NCI-H2107 treated with DMSO at 0.1 percent for 48 hours (cell line): ENCODE results near the gene PDE5A.

ENCODE experiments used
- DNase-seq: peaks from one replicate; lab custom pipeline; 2025; ENCODE audit not compliant: unreplicated experiment; lab: John Stamatoyannopoulos, UW

The PDE5A gene

DNA sequence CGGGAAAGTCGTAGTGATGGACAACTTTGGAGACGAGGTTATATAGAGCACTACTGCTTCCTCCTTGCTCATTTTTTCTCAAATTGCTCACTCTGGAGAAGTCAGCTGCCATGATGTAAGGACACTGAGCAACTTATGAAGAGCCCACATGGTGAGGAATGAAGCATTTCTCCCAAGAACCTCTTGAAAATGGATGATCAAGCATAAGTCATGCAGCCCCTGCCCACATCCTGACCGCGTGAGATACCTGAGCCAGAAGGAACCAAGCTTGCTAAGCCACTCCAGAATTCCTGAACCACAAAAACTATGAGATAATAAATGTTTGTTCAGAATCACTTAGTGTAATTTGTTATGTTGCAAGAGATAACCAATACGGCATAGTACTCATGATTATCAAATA, 42.8 kb downstream of the PDE5A start:
- DNase-seq: no peak

DNA sequence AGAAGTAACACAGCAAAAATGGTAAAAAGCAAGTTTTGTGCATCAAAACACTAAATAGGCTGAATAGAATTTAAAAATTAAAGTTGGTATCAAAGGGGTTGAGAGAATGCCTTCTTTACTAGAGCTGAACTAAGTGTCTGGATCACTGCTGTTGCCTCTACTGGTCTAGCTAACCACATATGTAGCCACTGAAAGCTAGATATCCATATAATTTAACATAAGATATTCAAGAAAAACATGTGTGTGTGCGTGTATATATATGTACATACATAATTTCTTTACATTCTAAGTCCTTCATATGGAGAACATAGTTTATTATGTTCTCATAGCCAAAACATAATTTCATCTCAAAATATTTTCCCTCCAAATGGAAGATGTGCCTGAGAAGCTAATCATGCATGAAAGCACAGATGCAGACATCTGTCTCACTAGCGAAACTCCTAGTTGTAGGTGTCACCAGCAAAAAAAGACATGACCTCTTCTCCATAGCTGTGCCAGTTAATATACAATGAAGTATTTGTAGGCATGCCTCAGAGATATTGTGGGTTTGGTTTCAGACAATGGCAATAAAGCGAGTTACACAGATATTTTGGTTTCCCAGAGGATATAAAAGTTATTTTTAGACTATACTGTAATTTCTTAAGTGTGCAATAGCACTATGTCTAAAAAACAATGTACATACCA, 47.3 kb downstream of the PDE5A start:
- no peak for DNase-seq

DNA sequence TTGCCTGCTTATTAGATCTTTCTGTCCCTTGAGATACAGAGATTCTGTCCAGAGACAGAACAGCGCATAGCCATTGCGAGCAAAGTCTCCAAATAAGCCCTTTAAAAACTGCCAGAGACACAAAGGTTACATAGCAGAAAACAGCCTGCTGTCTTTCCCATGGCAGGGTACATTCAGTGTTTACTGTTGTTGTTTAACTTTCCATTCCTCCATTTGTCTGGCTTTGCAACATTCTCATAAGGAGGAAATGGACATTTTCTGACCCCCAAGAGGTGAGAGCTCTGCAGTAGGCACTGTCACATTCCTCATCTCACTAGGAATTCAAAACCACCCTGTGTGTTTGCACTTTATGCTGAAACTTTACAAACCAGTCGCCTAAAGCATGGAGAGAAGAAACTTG, 48.3 kb downstream of the PDE5A start:
- no peak for DNase-seq

DNA sequence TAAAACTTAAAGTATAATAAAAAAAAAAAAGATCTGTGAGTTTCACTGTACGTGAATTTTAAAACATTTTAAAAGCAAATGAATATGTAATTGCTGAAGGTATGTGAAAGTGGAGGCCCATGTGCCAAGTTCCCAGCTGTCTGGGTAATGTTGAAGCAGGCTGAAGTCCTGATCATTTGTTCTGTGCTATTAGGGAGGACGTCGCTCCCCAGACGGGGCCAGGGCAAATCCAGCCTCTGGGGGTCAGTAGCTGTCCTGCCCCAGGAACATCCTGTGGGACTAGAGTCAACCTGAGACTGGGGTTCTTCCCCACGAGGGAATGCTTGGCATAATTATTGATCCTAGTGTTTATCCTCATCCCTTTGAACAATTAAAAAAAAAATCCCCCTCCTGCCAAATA, 48.8 kb downstream of the PDE5A start:
- no peak for DNase-seq

DNA sequence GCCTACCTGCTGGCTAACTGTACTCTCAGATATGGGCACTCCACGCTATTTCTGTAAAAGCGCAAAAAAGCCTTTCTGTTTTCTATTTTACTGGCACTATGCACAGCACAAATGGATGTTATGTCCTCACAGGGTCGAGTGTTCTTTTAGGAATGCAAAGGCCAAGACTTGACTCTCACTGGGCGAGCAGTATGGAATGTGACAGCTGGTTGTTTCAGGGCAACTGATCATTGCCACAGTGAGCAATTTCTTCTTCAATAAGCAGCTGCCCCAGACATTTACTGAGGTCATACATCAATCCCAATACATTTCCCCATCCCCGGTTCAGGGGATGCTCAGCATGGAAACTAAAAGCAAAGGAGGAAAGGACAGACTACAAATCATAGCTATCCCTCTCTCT, 58.2 kb downstream of the PDE5A start:
- DNase-seq: no peak

DNA sequence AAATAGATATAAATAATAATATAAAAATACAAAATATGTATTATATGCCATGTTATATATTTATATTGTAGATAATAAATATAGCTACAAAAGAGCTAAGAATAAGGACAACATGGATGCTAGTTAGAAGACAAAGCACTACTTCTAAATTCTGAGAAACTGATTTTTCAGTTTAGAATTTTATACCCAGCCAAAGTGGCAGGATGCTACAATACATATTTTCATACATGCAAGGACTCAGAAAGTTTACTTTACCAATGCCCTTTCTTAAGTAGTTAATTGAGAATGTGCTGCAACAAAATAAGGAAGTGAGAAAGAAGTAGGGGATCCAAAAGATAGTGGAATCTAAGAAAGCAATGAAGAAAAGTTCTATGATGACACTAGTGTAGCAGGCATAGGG, 64.5 kb downstream of the PDE5A start:
- DNase-seq: no peak

DNA sequence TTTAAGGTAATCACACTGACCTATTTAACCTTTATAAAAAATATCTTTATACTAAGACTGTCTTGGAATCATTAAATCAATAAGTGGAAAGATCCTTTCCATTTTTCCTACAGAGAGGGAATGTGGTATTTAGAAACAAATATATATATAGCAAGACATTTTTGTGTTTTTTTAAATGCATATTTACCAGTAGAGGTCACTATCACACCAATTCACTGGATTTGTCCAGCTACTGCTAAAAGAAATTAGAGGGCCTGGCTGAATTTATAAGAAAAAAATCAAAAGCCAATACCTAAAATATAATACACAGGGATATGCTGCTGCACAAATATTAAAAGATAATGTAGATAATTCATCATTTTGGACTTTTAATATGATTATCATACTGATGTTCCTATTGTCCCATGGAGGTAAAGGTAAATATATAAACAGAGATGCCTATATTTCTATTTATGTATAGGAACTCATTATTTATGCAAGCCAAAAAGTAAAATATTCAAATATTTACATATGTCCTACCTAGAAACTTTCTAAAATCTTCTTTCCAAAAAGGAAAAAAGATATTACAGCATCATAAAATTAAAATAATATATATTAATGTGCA, 69.5 kb downstream of the PDE5A start:
- peak; percentile 4 for DNase-seq

DNA sequence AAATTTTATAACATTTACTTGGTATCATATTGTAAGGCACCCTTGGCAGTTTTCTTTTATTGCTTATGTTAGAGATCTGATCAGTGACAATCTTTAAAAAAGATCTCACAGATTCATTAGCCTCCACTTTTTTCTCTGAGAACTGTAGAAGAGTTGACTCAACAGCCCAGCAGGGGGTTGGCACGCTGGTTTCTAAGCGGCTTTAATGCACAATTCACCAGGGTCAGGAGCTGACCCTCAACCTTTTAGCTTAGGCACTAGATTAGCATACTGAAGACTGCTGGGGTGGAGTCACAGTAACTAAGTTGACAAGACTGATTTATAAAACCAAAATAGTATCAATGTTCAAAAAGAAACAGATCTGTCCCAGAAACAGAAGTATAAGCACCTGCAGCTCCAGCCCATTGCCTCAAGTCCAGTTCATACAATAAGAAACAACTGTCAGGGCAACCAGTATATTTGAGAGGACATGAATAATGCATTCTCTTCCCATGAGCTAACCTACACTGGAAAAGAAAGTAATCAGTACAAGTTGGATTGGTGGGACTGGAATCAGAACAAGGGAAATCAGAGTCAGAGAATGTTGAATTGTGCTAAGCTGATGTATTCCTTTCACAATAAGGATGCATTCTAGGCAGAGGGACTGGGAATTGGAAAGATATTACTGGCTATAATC, 77.6 kb downstream of the PDE5A start:
- no peak for DNase-seq

DNA sequence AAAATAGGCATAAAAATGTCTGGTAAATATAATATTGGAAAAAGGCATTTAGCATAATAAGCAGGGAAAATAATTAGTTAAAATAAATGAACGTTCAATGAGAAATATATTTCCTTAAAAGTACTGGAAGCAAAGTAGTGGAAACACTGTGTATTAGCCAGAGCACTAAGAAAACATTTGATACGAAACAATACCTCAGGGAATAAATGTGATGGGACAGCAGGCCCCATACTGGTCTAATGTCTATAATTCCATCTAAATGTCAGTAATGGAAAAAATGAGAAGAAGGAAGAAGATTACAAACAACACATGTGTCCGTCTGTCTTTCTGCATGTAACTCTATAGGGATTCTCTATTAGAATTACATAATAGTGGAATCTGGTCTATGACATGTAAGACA, 79.0 kb downstream of the PDE5A start:
- no peak for DNase-seq

DNA sequence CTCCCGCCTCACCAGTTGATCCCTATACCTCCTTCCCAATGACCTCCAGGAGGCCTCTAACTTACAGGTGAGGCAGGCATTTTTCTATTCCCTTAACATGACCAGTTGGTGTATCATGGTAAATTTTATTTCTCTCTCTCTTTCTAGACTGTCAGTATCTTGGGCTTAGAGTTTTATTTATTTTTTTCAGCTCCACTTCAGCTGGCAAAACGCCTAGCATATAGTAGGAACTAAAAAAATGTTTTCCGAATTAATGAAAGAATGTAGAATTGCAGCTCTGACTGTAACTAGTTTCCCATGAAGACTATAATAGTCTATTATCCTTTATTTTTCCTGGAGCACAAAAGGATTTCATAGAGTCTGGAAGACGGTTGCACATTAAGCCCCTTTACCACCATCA, 84.8 kb downstream of the PDE5A start:
- DNase-seq: no peak

DNA sequence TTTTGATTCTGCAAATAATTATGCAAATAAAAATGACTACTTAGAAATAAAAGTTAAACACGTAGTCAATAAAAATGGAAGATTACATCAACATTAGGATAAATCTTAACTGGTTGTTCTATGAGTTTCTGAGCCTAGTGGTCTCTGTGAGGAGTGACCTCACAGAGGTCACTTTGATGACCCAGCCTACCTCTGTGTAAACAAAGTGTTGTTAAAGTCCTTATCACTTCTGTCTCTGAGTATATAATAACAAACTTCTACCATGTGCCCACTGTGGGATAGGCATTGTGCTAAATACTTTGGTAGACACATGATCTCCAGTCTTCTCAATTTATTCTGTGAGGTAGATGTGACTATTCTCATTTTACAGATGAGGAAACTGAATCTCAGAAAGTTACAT, 85.4 kb downstream of the PDE5A start:
- DNase-seq: no peak

DNA sequence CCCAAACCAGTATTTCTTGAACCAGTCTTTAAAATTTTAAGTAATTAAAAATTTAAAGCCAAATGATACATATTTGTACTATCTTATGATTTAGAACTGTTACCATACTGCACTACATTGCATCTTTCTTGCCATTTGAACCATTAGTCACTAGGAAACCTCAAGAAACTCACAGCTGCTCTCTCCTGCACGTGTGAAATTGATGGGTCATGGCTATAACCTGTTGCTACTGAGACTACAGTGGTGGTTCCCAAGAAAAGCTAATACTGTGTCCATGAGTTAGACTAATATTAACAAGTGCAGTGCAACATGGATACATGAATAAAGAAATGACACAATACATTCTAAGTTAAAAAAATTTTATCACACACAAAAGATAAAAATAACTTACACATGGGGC, 88.4 kb downstream of the PDE5A start:
- DNase-seq: no peak

DNA sequence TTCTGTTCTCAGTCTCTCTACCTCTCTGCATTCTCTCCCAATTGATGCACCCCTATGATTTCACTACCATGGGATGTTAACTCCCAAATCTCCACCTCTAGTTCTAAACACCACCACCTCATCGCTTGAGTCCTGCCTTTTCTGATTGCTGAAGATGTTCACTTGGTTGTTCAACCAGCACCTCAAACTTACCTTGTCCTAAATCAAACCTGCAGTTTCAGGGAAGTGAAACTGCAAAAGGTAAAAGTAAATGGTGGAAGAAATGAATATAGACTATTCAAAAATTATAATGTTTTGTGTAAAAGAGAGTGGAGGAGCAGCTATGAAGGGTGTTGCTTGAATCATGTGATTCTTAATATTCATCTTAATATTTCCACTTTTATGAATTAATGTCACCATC, 91.0 kb downstream of the PDE5A start:
- DNase-seq: no peak

DNA sequence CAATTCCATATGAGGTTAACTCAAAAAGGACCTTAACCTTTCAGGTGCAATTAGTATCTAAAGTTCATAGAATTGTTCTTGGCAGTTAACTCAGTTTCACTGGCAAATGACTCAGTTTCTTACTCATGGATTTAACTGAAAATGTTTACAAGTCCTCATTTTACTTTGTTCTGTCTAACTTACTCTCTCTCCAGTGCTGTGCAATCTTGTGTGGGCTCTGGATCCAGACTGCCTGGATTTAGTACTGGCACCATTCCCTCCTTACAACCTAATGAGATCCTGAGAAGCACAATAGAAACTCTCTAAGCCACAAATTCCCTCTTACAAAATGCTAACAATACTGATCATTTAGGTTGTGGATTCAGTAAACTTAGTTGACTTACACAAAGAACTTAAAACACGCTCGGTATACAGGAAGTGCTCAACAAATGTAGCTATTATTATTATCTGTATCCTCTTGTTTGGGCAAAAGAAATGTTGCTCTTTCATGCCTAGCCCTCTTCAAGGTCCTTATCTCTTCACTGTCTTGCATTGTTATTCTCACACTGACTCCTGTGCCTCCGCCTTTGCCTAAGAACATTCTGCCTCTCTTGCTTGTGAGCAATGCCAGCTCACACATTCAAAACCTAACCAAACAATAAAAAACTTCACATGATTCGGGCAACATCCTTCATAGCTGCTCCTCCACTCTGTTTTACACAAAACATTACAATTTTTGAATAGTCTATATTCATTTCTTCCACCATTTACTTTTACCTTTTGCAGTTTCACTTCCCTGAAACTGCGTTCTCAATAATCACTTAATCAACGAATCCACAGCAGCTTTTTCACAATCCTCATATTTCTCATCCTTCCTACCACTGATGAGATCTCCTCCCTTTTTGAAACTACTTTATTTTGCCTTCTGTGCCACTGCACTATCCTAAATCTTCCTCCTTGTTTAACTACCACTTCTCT, 91.8 kb downstream of the PDE5A start:
- no peak for DNase-seq

DNA sequence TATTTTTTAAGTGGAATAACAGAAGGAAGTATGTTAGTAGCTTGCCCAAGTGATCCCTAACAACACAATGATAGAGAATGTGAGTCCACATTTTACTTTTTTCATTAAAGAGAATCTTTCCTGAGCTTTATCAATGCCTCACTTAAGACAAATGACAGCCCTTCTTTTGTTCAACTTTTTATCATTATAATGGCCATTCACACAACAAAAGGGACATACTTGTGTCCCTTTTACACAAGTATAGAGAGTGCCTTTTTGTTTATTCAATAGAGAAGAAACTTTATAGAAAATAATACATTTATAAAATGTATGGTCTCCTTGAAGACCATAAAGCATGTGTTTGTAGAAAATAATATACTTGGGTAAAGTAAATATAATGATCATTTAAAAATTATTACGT, 96.3 kb downstream of the PDE5A start:
- no peak for DNase-seq

DNA sequence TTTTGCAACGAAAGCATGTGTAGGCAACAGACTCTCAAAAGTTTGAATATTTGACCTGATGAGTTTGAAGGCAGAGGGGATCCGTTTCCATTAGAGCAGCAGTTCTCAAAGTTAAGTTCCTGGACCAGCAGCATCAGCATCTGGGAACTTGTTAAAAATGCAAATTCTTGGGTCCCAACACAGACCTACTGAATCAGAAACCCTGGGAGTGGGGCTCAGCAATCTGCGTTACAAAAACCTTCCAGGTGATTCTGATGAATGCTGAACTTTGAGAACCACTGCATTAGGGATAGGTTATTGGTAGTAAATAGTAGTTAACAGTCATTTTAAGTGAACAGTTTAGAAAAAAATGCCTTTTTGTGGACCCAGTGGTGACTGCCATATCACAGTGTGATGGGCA, 98.8 kb downstream of the PDE5A start:
- no peak for DNase-seq

DNA sequence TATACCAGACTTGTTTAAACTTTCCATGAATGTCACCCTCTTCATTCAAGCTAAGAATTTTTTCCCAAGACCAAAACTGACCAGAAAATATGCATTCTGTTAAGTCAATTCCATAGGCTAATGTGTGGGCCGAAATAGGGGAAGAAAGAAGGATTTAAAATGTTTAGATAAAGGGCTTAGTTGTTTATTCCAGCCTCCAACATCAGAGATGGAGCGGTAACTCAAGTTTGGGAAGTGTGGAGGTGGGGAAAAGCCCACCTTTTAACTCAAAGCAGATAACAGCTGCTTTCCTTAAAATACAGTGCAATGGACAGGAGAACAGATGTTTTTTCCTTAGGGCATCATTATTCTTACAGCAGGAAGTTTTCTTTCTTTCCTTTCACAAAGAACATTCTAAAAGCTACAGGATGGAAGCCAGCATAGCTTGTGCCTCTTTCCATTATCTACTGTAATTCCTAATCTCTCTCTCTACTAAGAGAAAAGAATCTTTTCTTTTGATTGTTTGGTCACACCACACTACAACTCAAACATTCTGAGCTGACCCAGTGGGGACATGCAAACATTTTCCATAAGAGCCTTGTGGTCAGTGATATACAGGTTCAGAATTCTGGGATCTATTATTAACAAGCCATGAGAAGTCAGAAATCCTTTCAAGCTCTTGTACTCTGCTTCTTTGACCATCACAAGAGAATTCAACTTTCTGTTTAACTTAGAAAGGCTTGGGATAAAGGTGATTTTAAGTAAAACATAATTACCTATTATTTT, 101.6 kb downstream of the PDE5A start:
- no peak for DNase-seq

DNA sequence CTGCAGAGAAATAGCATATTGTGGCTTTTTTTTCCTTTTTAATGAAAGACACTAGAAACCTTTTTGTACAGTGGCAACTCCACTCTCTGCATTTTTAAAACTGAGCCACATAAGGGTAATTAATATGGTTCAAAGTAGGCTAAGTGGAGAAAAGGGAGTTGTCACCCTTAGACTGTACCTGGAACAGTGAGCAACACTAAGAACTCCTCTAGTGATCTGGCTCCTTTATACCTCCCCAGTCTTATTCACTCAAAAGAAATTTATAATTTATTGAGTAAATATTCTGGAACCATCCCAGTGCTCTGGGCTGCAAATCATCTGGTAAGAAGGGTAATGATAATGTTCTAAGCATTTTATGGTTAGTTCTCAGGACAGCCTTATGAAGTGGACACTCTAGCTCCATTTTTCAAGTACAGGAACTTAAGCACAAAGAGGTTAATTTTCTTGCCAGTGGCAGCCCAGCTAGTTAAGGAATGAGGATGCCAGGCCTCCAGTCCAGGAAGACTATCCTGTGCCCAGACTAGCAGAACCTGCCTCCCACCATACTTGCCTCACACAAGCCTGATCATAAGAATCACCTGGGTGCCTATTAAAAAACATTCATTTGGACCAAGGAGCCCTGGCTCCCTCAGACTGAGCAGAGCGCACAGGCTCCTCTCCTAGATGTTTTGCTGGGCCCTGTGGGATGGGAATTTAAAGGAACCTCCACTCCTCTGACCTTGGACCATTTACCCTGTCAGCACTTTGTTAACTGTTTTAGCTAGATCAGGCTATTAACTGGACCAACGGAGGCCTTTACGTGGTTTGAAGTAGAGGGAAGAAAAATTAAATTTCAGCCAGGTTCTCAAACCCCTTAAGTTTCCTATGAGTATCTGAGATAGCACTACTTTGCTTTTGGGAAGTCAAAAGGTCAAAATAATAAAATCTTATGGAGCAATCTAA, 102.6 kb downstream of the PDE5A start:
- no peak for DNase-seq

DNA sequence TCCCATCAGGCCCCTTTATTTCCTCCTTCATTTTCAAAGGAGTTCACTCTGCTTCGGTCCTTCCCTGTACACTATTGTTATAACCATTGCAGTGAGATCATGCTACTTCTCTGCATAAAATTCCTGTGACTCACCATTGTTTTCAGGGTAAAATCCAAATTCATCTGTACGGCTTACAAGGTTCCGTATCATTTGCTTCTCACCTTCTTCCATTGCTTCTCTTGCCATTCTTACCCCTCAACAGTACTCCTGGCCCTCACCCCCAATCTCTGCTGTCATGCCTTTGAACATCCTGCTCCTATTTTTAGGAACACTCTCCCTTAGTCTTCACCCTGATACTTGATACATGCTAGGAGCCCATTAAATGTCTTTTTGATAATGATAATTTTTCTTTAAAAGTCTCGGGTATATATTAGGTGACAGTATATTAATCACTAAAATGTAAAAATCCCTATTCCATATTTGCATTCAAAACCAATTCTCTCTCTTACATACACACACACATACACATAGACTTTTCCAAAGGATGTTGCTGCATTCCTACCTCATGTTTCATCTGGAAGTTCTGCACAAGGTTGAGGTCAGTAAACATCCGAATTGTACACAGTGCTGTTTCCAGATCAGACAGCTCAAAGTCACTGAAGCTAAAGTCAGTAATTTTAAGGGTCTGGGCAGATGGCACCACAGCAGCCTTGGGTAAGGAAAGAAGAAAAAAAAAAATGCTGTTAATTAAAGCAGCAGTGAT, 103.4 kb downstream of the PDE5A start:
- no peak for DNase-seq
